Panc1 (cell line): ENCODE results near the gene PDE4C. TPM values are rescaled to one million over a fixed set of nuclear protein-coding genes. Genes with fewer than 3 reads are reported as not detected.

Experiments
- ATAC-seq: fragments of 200-7000 bp; cut with Tn5 transposase; 2 replicates; pipeline ENCODE4 v1.9.1; 2020; ENCODE audit warnings: mild to moderate bottlenecking, moderate library complexity
- BruUV-seq: library from RNA; stranded (reverse); fragments of 400-500 nt; replicated peaks from 2 replicates; lab custom pipeline; 2021; lab: Mats Ljungman, UMichigan
- CTCF ChIA-PET: fragments of 300-600 bp; sonication (Branson Sonifier 250); formaldehyde crosslinking; loops from one replicate; lab custom pipeline; 2022; ENCODE audit warnings: antibody characterized with exemption; lab: Charles Lee
- POLR2A ChIA-PET: fragments of 300-600 bp; sonication (Branson Sonifier 250); formaldehyde crosslinking; loops from one replicate; lab custom pipeline; 2022; ENCODE audit warnings: antibody characterized with exemption; lab: Charles Lee
- DNase-seq: peaks from one replicate; pipeline ENCODE4 v3.0.0-alpha.2; 2010; ENCODE audit warnings: low read depth, low spot score
- H3K27ac ChIP-seq: 2 replicates; pipeline ENCODE4 v1.5.1; 2011; ENCODE audit warnings: mild to moderate bottlenecking, low read length, inconsistent platforms
- H3K27me3 ChIP-seq: fragments of 200-500 bp; sonication (Bioruptor generic); 2 replicates; pipeline ENCODE4 v1.6.0; 2014; ENCODE audit warnings: low read length, inconsistent platforms; ENCODE audit not compliant: control insufficient read depth, insufficient read depth
- H3K36me3 ChIP-seq: fragments of 200-500 bp; sonication (Bioruptor generic); 2 replicates; pipeline ENCODE4 v1.5.1; 2014; ENCODE audit warnings: inconsistent platforms, mild to moderate bottlenecking, low read length, moderate library complexity; ENCODE audit not compliant: control insufficient read depth, insufficient read depth
- H3K4me1 ChIP-seq: 2 replicates; pipeline ENCODE4 v1.5.1; 2011; ENCODE audit warnings: inconsistent platforms, mild to moderate bottlenecking, low read length, moderate library complexity; ENCODE audit not compliant: control insufficient read depth, insufficient read depth
- H3K4me3 ChIP-seq, 2 experiments: 2 replicates each; pipeline ENCODE4 v1.5.1; 2011 to 2012; ENCODE audit warnings: low read depth in 2 of 2, low read length in 2 of 2, mild to moderate bottlenecking in 2 of 2, inconsistent platforms in 1 of 2, moderate library complexity in 1 of 2
- H3K9me3 ChIP-seq: fragments of 200-500 bp; sonication (Bioruptor generic); 2 replicates; pipeline ENCODE4 v1.5.1; 2014; ENCODE audit warnings: low read depth, mild to moderate bottlenecking, inconsistent platforms, low read length, moderate library complexity; ENCODE audit not compliant: control insufficient read depth, insufficient read depth
- CTCF ChIP-seq: fragments of 450-650 bp; IDR thresholded peaks from 2 replicates; pipeline ENCODE4 v1.5.1; 2017; ENCODE audit warnings: mild to moderate bottlenecking
- REST ChIP-seq, 2 experiments: IDR thresholded peaks; 2 replicates each; pipeline ENCODE4 v1.6.1; 2011 to 2012; ENCODE audit warnings: low read depth in 2 of 2, control low read depth in 1 of 2, low read length in 1 of 2, mild to moderate bottlenecking in 1 of 2, moderate library complexity in 1 of 2; ENCODE audit not compliant: insufficient read depth in 1 of 2
- SIN3A ChIP-seq: IDR thresholded peaks from 2 replicates; pipeline ENCODE4 v1.6.1; 2012; ENCODE audit warnings: low read depth, mild to moderate bottlenecking, low read length, moderate library complexity, borderline replicate concordance; ENCODE audit not compliant: insufficient read depth
- TCF7L2 ChIP-seq: IDR thresholded peaks from 2 replicates; pipeline ENCODE4 v1.6.1; 2011; ENCODE audit warnings: mild to moderate bottlenecking, low read depth, low read length, inconsistent platforms
- in situ Hi-C: cut with HindIII; loops from 2 replicates; pipeline ENCODE4 v1.10.0; 2016; ENCODE audit warnings: low sequenced_read_pairs, low pct_unique_long_range_greater_than_20kb
- intact Hi-C: fragments of 100-400 bp; cut with micrococcal nuclease; formaldehyde crosslinking; loops from one replicate; pipeline ENCODE4 v1.10.0; 2022; ENCODE audit not compliant: unreplicated experiment
- total RNA-seq: library from RNA; stranded (reverse); gene quantifications from one replicate; pipeline ENCODE4 v1.2.1, GENCODE V29; 2021; ENCODE audit not compliant: unreplicated experiment

PDE4C gene
- total RNA-seq, 1 experiment from 2014 or later, result 0.98 TPM

GRCh38 chr19:18230941-18231734, 4.9 kb upstream of the PDE4C start:
- in situ Hi-C loops, result no loop called here
- ATAC-seq (peak; percentile 50), DNase-seq (no peak)
- Histone ChIP-seq H3K9me3 (no peaks in the 10 kb centered on the region), H3K27me3 (no peaks in the 10 kb centered on the region), H3K4me1 (no peaks in the 10 kb centered on the region), H3K27ac (no peak overlapping the region), H3K4me3 (no peak overlapping the region), H3K36me3 (no peaks in the 10 kb centered on the region)
- ChIA-PET POLR2A (interaction anchor here (0.5 kb wide), 1 partner anchor 465 kb away, joined by 4 read pairs; no protein-coding TSS in a partner anchor), CTCF (interaction anchor here (0.6 kb wide), 1 partner anchor 91 kb away, joined by 6 read pairs; no protein-coding TSS in a partner anchor)
- TF ChIP-seq REST (IDR thresholded peaks at IDR 0.05; ENCODE audit: insufficient read depth in 1 of 2, low read depth in 2 of 2, low read length in 1 of 2), result 0 out of 4 replicates have a peak, but pooled peaks of 1 of the 2 experiments have one; percentile 24
- no peak for TF ChIP-seq TCF7L2
- TF ChIP-seq SIN3A, result no peak
- BruUV-seq, result no TSS peak
- intact Hi-C loops, result no loop called here

- no TSS peak for BruUV-seq
- CTCF ChIA-PET, result interaction anchor here (0.5 kb wide), 1 partner anchor 11 kb away, joined by 4 read pairs; no protein-coding TSS in a partner anchor
- in situ Hi-C loops, result no loop called here
Observed at GRCh38 chr19:18229915-18230314, 3.7 kb upstream of the PDE4C start.

More at GRCh38 chr19:18229915-18230314, 3.7 kb upstream of the PDE4C start:
- H3K4me1 ChIP-seq, result no peaks in the 10 kb centered on the region
- no peak for TF ChIP-seq REST (IDR thresholded peaks at IDR 0.05; ENCODE audit: insufficient read depth in 1 of 2, low read depth in 2 of 2, low read length in 1 of 2)
- no peak for TF ChIP-seq CTCF
- DNase-seq (no peak), ATAC-seq (no peak)
- no peak overlapping the region for H3K4me3 ChIP-seq
- intact Hi-C loops, result no loop called here
- H3K27me3 ChIP-seq, result no peaks in the 10 kb centered on the region
- POLR2A ChIA-PET, result no interaction called here
- H3K27ac ChIP-seq, result no peak overlapping the region
- no peaks in the 10 kb centered on the region for H3K36me3 ChIP-seq
- no peaks in the 10 kb centered on the region for H3K9me3 ChIP-seq
